GM10266 (cell line): Measurements from ENCODE around the gene OR10R2.

Experiments
- DNase-seq: peaks from one replicate; pipeline ENCODE4 v3.0.0; 2012; ENCODE audit errors: extremely low spot score
- CTCF ChIP-seq: IDR thresholded peaks from 2 replicates; pipeline ENCODE4 v1.5.1; 2012; ENCODE audit warnings: mild to moderate bottlenecking, low read depth; ENCODE audit not compliant: control insufficient read depth, insufficient read depth; ENCODE audit errors: missing control alignments

The OR10R2 gene

GRCh38 chr1:158527190-158527815, 55.3 kb downstream of the OR10R2 start:
- no peak for DNase-seq
- peak; percentile 57 for TF ChIP-seq CTCF
